ENCODE results near the gene RALGDS. TPM values are rescaled to one million over a fixed set of nuclear protein-coding genes. Genes with fewer than 3 reads are reported as not detected.

The RALGDS gene
- total and polyA plus RNA-seq, 11 donors: 17.8 to 70.1 (median 25.8) TPM

DNA sequence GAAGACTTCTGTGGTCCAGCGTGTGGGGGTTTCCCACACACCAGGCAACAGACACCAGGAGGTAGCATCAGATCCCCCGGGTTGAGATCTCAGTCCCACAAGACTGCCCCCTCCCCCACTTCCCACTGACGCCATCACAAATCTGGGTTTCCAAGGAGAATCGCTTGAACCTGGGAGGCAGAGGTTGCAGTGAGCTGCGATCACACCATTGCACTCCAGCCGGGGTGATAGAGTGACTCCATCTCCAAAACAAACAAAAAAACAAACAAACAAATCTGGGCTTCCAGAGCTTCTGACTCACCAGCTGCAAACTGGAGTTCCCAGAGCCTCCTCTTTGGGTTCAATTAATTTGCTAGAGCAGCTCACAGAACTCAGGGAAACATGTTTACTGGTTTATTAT is 47.4 kb upstream of the RALGDS start:
- Histone ChIP-seq H3K9me3 (no peaks in the 10 kb centered on the region), H3K27ac (no peak overlapping the region), H3K27me3 (peaks cover 0 to 4% (median 0%) of the 10 kb centered on the region in 9 donors), H3K4me3 (no peak overlapping the region), H3K36me3 (no peaks in the 10 kb centered on the region), H3K4me1 (peaks cover 0 to 16% (median 6%) of the 10 kb centered on the region in 12 donors)
- TF ChIP-seq, protein P1, sequence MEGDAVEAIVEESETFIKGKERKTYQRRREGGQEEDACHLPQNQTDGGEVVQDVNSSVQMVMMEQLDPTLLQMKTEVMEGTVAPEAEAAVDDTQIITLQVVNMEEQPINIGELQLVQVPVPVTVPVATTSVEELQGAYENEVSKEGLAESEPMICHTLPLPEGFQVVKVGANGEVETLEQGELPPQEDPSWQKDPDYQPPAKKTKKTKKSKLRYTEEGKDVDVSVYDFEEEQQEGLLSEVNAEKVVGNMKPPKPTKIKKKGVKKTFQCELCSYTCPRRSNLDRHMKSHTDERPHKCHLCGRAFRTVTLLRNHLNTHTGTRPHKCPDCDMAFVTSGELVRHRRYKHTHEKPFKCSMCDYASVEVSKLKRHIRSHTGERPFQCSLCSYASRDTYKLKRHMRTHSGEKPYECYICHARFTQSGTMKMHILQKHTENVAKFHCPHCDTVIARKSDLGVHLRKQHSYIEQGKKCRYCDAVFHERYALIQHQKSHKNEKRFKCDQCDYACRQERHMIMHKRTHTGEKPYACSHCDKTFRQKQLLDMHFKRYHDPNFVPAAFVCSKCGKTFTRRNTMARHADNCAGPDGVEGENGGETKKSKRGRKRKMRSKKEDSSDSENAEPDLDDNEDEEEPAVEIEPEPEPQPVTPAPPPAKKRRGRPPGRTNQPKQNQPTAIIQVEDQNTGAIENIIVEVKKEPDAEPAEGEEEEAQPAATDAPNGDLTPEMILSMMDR (IDR thresholded peaks at IDR 0.05): no peak
- TF ChIP-seq POLR2A (IDR thresholded peaks at IDR 0.05): no peak
- DNase-seq (no peak), ATAC-seq (no peak)
- WGBS, 4 donors: 53 to 62% (median 55%) methylated on average over 6 of the region's 6 CpGs
- intact Hi-C loops (cut with DNase I): no loop called here

DNA sequence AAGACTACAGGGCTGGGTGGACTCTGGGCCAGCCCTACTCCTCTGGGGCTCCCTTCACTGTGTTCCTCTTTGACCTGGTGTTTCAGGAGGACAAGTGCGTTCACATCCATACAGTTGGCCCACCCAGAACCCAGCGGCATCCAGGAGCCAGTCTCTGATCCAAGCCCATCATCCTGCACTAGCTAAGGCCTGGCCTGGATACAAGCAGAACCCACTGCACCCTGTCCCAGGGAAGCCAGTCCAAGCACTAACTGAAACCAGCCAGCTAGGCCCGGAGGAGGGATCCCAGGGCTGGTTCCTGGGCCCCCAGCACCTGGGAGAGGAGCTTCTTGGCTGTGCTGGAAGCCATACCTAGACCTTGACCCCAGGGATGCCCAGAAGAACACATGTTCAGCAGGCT is 46.7 kb upstream of the RALGDS start:
- peaks cover 0 to 22% (median 11%) of the 10 kb centered on the region in 12 donors for H3K4me1 ChIP-seq
- intact Hi-C loops (cut with DNase I): no loop called here
- TF ChIP-seq POLR2A (IDR thresholded peaks at IDR 0.05): no peak
- TF ChIP-seq, protein P1 (IDR thresholded peaks at IDR 0.05): no peak
- peaks cover 0 to 4% (median 0%) of the 10 kb centered on the region in 9 donors for H3K27me3 ChIP-seq
- WGBS, 4 donors: 80 to 90% (median 90%) methylated on average over 2 to 3 of the region's 3 CpGs
- no peak overlapping the region for H3K4me3 ChIP-seq
- H3K36me3 ChIP-seq: no peaks in the 10 kb centered on the region
- no peak overlapping the region for H3K27ac ChIP-seq
- ATAC-seq: no peak
- H3K9me3 ChIP-seq: no peaks in the 10 kb centered on the region
- no peak for DNase-seq

GRCh38 chr9:133167096-133167730 is 46.2 kb upstream of the RALGDS start:
- WGBS, 4 donors: 73 to 100% (median 79%) methylated on average over 1 to 3 of the region's 3 CpGs
- peaks cover 0 to 24% (median 14%) of the 10 kb centered on the region in 12 donors for H3K4me1 ChIP-seq
- no peak for TF ChIP-seq POLR2A (IDR thresholded peaks at IDR 0.05)
- no peaks in the 10 kb centered on the region for H3K36me3 ChIP-seq
- DNase-seq: no peak
- intact Hi-C loops (cut with DNase I): no loop called here
- H3K27ac ChIP-seq: no peak overlapping the region
- H3K9me3 ChIP-seq: no peaks in the 10 kb centered on the region
- peaks cover 0 to 4% (median 0%) of the 10 kb centered on the region in 9 donors for H3K27me3 ChIP-seq
- no peak overlapping the region for H3K4me3 ChIP-seq
- ATAC-seq: no peak

GRCh38 chr9:133166392-133166791 is 45.4 kb upstream of the RALGDS start:
- TF ChIP-seq POLR2A (IDR thresholded peaks at IDR 0.05): no peak
- TF ChIP-seq, protein P1 (IDR thresholded peaks at IDR 0.05): no peak
- Histone ChIP-seq H3K27me3 (no peaks in the 10 kb centered on the region), H3K9me3 (no peaks in the 10 kb centered on the region), H3K4me3 (no peak overlapping the region), H3K4me1 (peaks cover 0 to 29% (median 16%) of the 10 kb centered on the region in 12 donors), H3K36me3 (no peaks in the 10 kb centered on the region), H3K27ac (no peak overlapping the region)
- ATAC-seq (no peak), DNase-seq (no peak)
- WGBS, 4 donors: 81 to 87% (median 86%) methylated on average over 17 of the region's 17 CpGs
- intact Hi-C loops (cut with DNase I): no loop called here

DNA sequence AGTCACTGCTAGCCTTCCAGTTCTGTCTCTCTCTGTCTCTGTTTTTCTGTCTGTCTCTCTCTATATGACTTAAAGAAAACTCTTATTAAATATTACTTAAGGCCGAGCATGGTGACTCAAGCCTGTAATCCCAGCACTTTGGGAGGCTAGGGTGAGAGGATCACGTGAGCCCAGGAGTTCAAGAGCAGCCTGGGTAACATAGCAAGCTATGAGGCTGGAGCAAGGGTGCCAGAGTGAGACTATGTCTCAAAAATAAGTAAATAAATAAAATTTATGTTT is 44.4 kb upstream of the RALGDS start:
- DNase-seq: no peak
- intact Hi-C loops (cut with DNase I): no loop called here
- WGBS, 4 donors: 92 to 97% (median 93%) methylated on average over 2 of the region's 2 CpGs
- H3K9me3 ChIP-seq: no peaks in the 10 kb centered on the region
- H3K27me3 ChIP-seq: no peaks in the 10 kb centered on the region
- H3K36me3 ChIP-seq: peaks cover 0 to 1% (median 0%) of the 10 kb centered on the region in 9 donors
- no peak overlapping the region for H3K27ac ChIP-seq
- TF ChIP-seq, protein P1 (IDR thresholded peaks at IDR 0.05): no peak
- TF ChIP-seq POLR2A (IDR thresholded peaks at IDR 0.05): no peak
- no peak for ATAC-seq
- H3K4me1 ChIP-seq: peaks cover 0 to 39% (median 16%) of the 10 kb centered on the region in 12 donors
- no peak overlapping the region for H3K4me3 ChIP-seq
